Measurements from ENCODE around the gene ABCC8.

Gene ABCC8

DNA sequence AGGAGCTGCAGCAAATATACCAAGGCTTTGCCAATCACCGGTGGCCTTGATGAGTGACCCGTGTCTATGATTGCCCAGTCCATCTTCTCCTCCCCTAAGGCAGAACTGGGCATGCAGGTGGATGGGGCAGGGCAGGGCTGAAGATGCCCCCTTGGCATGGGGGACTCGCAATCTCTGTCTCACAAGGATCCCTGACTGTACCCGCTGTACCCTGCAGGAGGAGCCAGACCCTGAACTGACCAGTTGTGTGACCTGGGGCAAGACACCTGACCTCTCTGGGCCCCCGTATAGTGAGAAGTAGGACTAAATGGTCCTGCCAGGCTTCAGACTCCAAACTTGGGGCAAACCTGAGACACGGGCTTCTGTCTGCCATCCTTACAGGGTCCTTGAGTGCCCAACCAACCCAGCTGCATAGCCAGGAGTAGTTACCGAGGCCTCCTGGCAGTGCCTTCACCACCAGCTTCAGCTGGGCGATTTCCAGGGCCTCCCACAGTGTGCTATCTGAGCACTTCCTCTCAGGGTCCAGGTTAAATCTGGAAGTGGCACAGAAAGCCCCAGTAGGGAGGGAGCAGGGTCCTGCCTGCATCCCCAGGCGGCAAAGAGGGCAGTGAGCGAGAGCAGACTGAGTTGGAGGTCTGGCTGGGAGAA is 81.8 kb downstream of the ABCC8 start:
- TF ChIP-seq CTCF (IDR thresholded peaks at IDR 0.05; ENCODE audit: low read depth, low read length, missing control alignments): no peak
- H3K4me3 ChIP-seq (replicated peaks; ENCODE audit: low read depth, low read length): no peak overlapping the region
- DNase-seq (ENCODE audit: extremely low read depth, low read depth): no peak

DNA sequence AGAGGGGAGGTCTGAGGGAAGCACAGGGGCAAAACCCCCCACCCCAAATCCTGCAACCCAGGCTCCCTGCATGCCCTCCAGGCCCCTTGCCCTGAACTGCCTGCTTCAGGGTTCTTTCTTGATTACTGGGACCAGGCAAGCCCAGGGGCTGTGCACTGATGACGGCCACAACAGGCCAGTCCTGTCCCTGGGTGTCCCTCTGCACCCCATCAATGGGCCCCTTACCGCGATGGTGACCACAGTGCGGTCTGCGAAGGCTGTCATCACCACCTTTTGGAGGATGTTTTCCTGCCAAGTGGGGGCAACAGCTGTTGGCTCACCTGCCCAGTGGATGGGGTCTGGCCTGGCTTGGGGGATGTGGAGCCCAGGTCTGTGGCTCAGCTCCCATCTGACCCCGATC is 83.2 kb downstream of the ABCC8 start:
- TF ChIP-seq CTCF (IDR thresholded peaks at IDR 0.05; ENCODE audit: low read depth, low read length, missing control alignments): no peak
- DNase-seq (ENCODE audit: extremely low read depth, low read depth): no peak
- H3K4me3 ChIP-seq (replicated peaks; ENCODE audit: low read depth, low read length): no peak overlapping the region

- TF ChIP-seq CTCF (IDR thresholded peaks at IDR 0.05; ENCODE audit: low read depth, low read length, missing control alignments): no peak
- no peak for DNase-seq (ENCODE audit: extremely low read depth, low read depth)
Observed at GRCh38 chr11:17392872-17393271, 83.8 kb downstream of the ABCC8 start.

GRCh38 chr11:17391493-17392355 is 84.9 kb downstream of the ABCC8 start:
- TF ChIP-seq CTCF (IDR thresholded peaks at IDR 0.05; ENCODE audit: low read depth, low read length, missing control alignments): no peak

More at GRCh38 chr11:17392872-17393271, 83.8 kb downstream of the ABCC8 start:
- H3K4me3 ChIP-seq (replicated peaks; ENCODE audit: low read depth, low read length): no peak overlapping the region

GRCh38 chr11:17389957-17390649 is 86.5 kb downstream of the ABCC8 start:
- H3K4me3 ChIP-seq (replicated peaks; ENCODE audit: low read depth, low read length): no peak overlapping the region
- TF ChIP-seq CTCF (IDR thresholded peaks at IDR 0.05; ENCODE audit: low read depth, low read length, missing control alignments): no peak
- no peak for DNase-seq (ENCODE audit: extremely low read depth, low read depth)

More at GRCh38 chr11:17391493-17392355, 84.9 kb downstream of the ABCC8 start:
- no peak for DNase-seq (ENCODE audit: extremely low read depth, low read depth)
- no peak overlapping the region for H3K4me3 ChIP-seq (replicated peaks; ENCODE audit: low read depth, low read length)

DNA sequence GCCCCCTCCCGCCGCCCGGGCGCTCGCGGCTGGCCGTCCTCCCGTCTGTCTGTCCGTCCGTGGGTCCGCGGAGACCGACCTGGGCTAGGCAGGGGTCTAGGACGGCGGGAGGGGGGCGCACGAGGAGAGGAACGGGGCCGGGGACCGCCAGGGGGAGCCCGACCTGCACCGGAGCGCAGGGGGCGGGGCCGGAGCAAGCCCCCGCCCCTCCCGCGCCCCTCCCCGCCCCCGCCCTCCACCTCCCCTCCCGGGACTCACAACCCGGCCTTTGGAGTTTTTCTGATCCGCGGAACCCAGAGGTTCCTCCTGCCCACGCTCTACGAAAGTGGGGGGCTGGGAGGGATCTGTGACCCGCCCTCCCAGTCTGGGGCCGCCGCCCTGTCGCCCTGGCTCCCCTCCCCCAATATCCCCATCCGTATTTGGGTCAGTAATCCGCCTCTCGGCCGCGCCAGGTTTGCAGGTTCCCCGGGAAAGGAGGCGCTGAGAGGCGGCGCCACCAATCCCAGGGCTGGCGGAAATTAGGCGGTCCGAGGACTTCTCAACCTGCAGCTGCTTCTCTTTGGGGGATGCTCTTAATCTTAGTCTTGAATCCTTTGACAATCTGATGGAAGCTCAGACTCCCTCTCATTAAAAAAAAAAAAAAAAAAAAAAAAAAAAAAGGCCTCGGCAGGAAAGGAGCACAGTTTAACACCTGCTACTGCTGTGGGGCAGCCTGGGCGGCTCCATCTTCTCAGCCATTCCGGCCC is 87.3 kb downstream of the ABCC8 start:
- no peak for DNase-seq (ENCODE audit: extremely low read depth, low read depth)
- H3K4me3 ChIP-seq (replicated peaks; ENCODE audit: low read depth, low read length): peak overlapping the region; percentile 17
- TF ChIP-seq CTCF (IDR thresholded peaks at IDR 0.05; ENCODE audit: low read depth, low read length, missing control alignments): peak; percentile 40
